HG03521 (cell line): ENCODE results near the gene SERTAD4.
"Not testable (repeated sequence)": the region's sequence is repeated elsewhere in the genome, so short reads cannot be mapped to it uniquely, and the experiment has no call there.

Experiments used
- ATAC-seq: cut with Tn5 transposase; IDR thresholded peaks from one replicate; pipeline ENCODE4 v1.9.1; 2021; ENCODE audit warnings: mild to moderate bottlenecking, moderate library complexity; ENCODE audit not compliant: unreplicated experiment

Gene SERTAD4

GRCh38 chr1:210257698-210258529, 25.3 kb downstream of the SERTAD4 start:
- ATAC-seq: no peak

GRCh38 chr1:210259561-210259960, 27.0 kb downstream of the SERTAD4 start:
- no peak for ATAC-seq

GRCh38 chr1:210260096-210260495, 27.5 kb downstream of the SERTAD4 start:
- ATAC-seq: no peak

GRCh38 chr1:210262167-210262896, 29.7 kb downstream of the SERTAD4 start:
- no peak for ATAC-seq

DNA sequence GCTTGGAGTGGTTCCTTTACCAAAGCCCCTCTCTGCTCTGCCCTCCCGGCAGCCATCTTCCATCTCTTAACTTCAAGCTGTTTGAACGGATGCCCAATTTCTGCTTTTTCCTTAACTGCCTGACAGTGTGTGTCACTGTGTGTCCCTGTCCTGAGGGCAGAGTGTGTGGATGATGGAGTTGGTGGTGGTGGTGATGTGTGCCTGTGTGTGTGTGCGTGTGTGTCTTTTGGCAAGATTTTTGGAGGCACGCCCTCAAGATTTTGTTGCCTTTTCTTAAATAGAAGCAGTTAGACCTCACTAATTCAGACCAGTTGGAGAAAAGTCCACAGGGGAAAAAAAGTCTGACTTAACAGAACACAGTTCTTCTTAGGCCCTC, 30.3 kb downstream of the SERTAD4 start:
- ATAC-seq: no peak

- ATAC-seq: no peak
Observed at GRCh38 chr1:210263963-210264362, 31.4 kb downstream of the SERTAD4 start.

GRCh38 chr1:210264496-210265380, 32.1 kb downstream of the SERTAD4 start:
- ATAC-seq: no peak

DNA sequence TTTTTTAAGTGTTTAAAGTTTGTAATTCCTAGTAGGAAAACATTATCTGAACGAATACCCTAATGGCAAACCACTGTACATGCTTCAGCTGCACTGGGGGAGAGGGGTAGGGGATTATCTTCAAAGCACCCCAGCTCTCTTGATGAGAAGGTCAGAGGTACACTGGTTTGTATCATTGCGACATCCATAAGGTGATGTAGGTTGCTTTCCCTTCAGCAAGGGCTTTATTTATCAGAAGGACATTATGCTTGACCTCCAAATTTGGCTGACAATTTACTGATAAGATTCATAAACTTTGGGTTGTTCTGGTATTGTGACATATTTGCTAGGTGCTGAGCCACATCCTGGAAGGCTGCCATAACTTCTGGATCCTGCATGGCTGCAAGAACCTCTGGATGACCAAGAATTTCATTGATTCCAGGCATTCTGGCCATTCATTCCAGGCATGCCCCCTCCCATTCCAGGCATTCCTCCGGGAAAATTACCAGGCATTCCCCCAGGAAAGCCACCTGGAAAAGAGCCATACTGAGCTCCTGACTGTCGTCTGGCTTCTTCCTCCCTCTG, 32.9 kb downstream of the SERTAD4 start:
- not testable (repeated sequence) for ATAC-seq

DNA sequence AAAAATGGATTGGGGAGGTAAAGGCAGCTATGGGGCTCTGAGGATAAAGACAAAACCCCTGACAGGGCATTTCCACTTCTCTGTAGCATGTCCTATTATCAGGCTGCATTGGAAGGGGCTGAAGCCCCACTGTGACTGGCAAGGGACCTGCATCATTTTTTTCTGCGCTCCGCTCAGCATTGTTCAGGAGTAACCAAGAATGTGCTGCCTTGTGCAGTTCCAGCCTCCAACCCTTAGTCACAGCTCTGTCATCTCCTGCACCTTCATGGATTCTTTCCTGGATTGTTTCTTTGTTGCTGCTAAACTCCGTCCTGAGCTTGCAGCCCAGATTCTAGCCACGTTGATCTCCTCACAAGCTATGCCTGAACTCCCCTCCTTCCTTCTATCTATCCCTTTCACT, 37.4 kb downstream of the SERTAD4 start:
- ATAC-seq: no peak

- no peak for ATAC-seq
Observed at GRCh38 chr1:210272666-210273065, 40.1 kb downstream of the SERTAD4 start.

GRCh38 chr1:210280221-210280620, 47.6 kb downstream of the SERTAD4 start:
- no peak for ATAC-seq

DNA sequence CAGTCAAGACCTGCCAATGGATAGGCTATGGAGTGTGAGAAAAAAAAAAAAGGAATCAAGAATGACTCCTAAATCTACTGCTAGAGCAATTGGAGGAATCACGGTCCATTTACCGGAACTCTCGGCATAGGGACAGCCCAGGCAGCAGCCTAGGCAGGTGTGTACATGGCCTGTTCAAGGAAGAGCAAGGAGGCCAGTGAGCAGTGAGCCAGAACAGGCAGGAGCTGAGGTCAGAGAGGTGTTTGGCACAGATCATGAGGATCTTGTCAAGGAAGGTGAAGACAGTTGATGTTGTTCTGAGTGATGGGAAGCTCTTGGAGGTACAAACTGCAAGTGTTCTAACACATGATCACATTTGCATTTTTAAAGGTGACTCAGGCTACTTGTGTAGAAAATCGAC, 55.5 kb downstream of the SERTAD4 start:
- no peak for ATAC-seq

- ATAC-seq: no peak
Observed at GRCh38 chr1:210289248-210289647, 56.7 kb downstream of the SERTAD4 start.

DNA sequence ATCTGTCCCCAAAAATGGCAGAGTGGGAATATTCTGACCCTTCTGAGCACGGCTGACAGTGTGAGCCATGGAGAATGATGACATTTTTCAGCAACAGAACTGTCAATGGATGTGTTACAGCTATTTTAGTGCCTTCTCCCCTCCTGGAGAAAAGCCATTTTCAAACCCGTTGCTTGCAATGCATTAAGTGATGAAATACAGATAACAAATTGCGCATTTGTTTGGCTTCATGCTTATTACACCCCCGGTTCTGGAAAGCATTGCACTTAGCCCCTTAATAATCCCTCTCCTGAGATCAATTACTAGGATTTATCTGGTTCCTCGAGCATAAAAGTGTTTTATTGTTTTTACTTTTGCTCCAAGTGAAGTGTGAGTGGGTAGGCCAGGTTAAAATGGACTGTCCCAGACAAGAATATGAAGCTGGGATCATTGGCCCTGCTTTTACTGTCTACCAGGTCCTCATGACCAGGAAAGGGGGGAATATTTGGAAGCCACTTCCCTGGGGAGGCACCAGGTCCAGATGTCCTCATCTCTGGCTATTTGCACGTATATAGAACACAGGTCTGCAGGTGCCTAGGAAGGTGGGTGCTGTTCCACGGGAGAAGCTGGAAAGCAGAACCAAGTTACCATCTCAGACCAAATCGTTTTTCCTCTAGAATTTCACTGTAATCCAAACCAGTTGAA, 58.6 kb downstream of the SERTAD4 start:
- no peak for ATAC-seq

GRCh38 chr1:210291786-210292230, 59.2 kb downstream of the SERTAD4 start:
- ATAC-seq: no peak

GRCh38 chr1:210292231-210292871, 59.8 kb downstream of the SERTAD4 start:
- peak; percentile 49 for ATAC-seq

GRCh38 chr1:210293171-210293607, 60.6 kb downstream of the SERTAD4 start:
- ATAC-seq: no peak

DNA sequence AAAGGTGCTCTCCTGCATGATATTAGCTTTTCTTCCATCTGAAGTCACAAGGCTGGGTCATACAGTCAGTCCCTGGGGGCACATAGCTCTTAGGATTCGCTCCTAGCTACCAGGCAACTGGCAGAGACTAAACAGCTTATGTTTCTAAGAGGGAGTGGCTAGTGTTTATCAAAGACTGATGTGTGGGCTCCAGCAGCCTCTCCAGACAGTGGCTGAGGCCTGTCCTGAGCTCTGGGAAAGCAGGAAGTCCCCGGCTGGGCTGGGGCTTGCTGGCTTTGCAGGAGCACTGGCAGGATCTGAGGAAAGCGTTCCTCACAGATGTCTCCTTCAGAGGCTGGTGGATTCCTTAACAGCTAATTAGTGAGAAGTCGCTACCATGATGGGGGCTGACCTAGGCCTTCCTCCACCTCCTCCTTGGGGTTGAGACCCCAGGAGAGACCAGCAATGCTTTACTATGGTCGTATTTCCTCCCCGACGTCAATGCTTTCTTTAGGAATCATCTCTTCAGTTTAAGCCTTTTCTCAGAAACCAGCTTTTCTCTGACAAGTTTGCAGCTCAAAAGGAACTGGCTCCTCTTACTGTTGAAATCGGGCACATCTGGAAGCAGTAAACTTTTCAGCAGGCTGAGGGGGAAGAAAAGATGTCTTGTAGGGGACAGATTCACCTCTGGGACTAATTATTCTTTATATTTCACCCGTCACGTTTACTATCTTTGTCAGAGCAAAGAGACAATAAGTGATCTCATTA, 62.6 kb downstream of the SERTAD4 start:
- ATAC-seq: no peak
